AG08396 (cell line): Measurements from ENCODE around the gene NBPF12.
"Not testable (repeated sequence)": the region's sequence is repeated elsewhere in the genome, so short reads cannot be mapped to it uniquely, and the experiment has no call there.

Experiments
- DNase-seq: peaks from one replicate; pipeline ENCODE4 v3.0.0; 2012; ENCODE audit warnings: low spot score, mixed read lengths

Gene NBPF12

DNA sequence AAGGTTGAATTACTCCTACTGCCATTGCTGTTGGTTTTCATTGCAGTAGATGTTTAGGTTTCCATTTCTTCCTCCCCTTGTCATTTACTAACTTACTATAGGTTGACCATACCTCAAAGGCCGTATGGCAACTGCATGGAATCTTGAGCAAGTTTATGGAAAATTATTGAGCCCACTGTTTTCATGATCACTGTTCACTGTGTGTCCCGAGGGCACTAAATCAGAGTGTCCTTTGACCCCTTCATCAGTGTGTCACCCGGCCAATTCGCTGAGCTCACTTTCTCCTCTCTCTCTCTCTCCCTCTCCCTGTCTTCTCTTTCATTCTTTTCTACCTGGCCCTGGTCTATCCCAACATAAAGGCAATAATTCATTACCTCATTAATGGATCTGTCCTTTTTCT lies 47.7 kb downstream of the NBPF12 start:
- not testable (repeated sequence) for DNase-seq

DNA sequence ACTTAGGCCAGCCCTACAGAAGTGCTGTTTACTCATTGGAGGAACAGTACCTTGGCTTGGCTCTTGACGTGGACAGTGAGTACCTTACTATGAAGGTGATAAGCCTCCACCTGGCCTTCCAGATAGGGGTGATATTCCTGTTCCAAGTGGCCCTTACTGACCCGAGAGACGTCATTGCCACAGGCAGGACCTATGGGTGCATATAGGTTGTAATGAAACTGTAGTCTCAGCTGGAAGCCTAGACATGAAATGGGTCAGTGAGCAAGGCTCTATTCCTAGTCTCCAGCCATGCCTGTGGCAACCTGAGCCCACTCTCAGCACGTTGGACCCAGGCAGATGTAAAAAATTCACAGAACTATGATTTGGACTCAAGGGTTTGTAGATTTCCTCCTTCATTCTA lies 48.3 kb downstream of the NBPF12 start:
- not testable (repeated sequence) for DNase-seq

DNA sequence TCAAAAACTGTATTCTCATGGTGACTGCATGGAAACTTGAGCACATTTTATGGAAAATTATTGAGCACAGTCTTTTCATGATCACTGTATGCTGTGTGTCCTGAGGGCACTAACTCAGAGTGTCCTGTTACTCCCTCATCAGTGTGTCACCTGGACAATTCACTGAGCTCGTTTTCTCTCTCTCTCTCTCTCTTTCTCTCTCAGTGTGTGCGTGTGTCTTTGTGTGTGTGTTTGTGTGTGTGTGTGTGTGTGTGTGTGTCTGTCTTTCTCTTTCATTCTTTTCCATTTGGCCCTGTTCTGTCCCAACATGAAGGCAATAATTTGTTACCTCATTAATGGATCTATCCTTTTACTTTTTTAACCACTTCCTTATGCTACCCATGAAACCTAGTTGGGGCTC lies 49.4 kb downstream of the NBPF12 start:
- DNase-seq, result not testable (repeated sequence)

DNA sequence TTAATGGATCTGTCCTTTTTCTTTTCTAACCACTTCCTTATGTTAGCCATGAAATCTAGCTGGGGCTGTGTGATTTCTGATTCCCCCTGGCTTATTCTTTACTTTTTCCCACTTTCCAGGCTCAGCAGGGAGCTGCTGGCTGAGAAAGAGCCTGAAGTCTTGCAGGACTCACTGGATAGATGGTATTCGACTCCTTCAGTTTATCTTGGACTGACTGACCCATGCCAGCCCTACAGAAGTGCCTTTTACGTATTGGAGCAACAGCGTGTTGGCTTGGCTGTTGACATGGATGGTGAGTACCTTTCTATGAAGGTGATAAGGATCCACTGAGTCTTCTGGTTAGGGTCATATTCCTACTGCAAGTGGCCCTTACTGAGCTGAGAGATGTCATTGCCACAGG lies 51.3 kb downstream of the NBPF12 start:
- not testable (repeated sequence) for DNase-seq

DNA sequence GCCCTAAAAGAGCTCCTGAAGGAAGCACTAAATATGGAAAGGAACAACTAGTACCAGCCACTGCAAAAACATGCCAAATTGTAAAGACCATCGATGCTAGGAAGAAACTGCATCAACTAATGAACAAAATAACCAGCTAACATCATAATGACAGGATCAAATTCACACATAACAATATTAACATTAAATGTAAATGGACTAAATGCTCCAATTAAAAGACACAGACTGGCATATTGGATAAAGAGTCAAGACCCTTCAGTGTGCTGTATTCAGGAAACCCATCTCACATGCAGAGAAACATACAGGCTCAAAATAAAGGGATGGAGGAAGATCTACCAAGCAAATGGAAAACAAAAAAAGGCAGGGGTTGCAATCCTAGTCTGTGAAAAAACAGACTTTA lies 70.4 kb downstream of the NBPF12 start:
- not testable (repeated sequence) for DNase-seq

DNA sequence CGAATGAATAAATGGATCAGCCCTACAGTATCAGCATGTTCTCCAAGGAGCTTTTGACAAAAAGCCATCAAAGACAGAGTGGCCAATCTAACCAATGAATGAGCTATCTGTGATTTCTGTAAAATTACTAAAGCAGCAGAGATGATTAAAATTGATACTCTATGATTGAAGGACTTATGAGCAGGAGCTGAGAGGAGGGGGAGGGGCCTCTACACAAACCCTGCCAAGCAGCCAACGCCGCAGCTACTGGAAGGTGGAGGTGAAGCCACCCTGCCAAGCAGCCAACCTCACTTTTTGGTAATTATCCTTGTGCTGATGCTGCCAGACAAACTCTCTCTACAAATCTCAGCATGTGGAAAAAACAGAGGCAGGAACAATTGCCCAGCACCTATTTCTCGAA lies 88.9 kb downstream of the NBPF12 start:
- not testable (repeated sequence) for DNase-seq

DNA sequence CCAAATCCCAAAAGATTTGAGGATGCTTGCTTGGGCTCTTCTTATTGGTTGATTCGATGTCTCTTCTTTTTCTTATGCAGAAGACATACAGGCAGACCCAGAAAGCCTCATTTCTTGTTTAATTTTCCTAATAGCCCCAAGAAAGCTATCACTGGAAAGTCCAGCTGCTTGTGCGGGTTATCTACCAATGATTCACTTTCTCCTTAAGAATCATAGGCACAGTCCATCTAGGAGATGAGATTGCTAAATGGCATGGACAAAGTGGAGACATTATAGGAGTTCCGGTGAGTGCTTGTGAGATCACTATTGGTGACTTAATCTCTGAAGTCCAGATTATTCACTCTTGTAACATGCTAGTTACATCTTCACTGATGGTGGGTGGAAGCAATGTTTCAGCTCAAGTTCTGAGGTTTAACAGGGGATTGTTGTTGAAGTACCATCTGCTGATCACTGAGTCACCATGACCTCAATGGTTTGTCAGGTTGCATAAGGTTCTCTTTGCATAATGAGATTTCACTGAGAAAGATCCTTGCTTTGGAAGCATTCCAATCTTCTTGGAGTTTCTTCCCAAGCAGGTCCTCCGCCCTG lies 92.0 kb downstream of the NBPF12 start:
- DNase-seq, result not testable (repeated sequence)

DNA sequence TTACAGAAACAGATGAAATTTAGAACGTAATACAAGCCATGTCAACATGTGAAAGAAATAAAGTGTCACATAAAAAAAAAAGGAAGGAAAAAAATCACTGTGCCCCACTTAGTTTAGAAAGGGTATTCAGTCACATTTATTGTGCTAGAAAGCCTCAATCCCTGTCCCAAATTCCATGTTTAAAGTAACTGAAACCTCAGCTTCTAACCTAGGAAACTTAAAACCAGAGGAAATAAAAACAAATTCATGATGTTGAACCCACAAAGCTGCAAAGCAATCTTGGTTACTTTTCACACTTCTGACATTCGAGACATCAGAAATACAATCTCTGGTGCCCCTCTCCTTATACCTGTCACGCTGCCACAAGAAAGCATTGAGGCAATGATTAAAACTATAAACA lies 101.8 kb downstream of the NBPF12 start:
- no peak for DNase-seq

DNA sequence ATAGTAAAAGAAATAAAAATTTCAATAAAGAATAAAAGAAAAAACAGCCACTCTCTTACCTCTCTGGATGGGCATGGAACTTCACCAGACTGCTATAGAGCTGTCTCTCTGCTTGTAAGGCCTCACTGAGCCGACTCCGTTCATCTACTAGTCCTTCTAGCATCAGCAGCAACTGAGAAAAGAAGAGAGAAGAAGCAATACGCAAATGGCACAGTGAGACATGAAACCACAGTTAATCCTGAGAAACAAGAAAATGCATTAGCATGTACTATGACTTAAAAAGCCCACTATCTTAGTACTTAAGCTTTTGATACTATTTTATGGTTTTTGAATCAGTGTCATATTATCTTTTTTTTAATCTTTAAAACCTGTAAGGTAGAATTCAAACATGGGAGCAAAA lies 104.8 kb downstream of the NBPF12 start:
- not testable (repeated sequence) for DNase-seq

DNA sequence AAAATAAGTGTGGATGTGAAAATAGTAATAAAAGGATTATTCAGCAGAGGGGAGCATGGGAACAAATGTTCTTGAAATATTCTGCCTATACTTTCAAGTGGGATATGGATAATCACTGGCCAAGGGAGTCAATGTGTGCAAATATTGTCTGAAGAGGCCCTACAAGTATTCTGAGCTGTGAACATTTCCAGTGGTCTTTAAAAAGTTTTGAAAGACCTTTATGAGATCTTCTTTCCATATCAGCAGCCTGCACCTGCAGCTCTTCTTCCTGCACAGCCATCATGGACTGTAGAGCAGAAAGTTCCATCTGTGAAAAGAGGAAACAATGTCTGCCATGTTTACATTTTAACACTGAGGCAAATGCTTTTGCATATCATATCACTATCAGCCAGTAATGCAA lies 106.4 kb downstream of the NBPF12 start:
- DNase-seq, result not testable (repeated sequence)
